ENCODE data around the gene CLASP1. TPM values are rescaled to one million over a fixed set of nuclear protein-coding genes. Genes with fewer than 3 reads are reported as not detected.

CLASP1 gene
- total and polyA plus RNA-seq, 2 of the 8 experiments (the other 6 are each of a cell fraction or from before 2014, with no cell fraction given): 7.3 to 53.9 TPM

DNA sequence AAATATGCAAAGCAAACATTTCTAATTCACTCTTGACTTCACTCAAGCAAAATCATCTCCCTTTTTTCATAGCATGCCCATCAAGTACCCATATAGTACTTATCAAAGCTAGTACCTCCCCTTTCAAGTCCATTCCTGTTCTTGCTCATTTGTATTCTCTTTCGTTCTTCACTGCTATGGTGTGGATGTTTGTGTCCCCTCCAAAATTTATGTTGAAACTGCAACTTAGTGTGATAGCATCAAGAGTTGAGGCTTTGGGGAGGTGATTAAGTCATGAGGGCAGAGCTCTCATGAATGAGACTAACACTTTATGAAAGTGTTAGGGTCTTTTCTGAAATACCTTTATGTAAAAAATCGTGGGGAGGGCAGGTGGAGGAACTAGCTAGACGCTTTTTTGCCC, 65.7 kb downstream of the CLASP1 start:
- Histone ChIP-seq H3K36me3 (ENCODE audit: control insufficient read depth in 2 of 4, insufficient read depth in 4 of 4, low read length in 3 of 4) (no peaks in the 10 kb centered on the region), H3K27ac (ENCODE audit: low read depth, low read length) (no peak overlapping the region; the same call in 1 of the 2 replicates), H3K27me3 (replicated peaks in 1 of 4; ENCODE audit: control insufficient read depth in 3 of 4, extremely low read depth in 1 of 4, insufficient read depth in 3 of 4, low read length in 3 of 4) (no peaks in the 10 kb centered on the region), H3K4me1 (replicated peaks in 1 of 4; ENCODE audit: control insufficient read depth in 3 of 4, insufficient read depth in 4 of 4, low read length in 3 of 4) (no peaks in the 10 kb centered on the region; a peak in 1 of 7 replicates), H3K79me2 (ENCODE audit: control insufficient read depth in 1 of 2, insufficient read depth in 2 of 2, low read length in 2 of 2) (peaks cover 0 to 37% of the 10 kb centered on the region in 2 experiments; a peak in 3 of 4 replicates), H3K9me3 (ENCODE audit: insufficient read depth in 2 of 2, low read depth in 1 of 2, low read length in 1 of 2) (no peaks in the 10 kb centered on the region), H3K56ac (replicated peaks; ENCODE audit: insufficient read length, low read depth, low read length) (no peak overlapping the region), H3K23ac (ENCODE audit: insufficient read length) (no peak overlapping the region), H3K4me3 (ENCODE audit: extremely low read depth in 1 of 4, insufficient read depth in 2 of 4, low read depth in 3 of 4, low read length in 4 of 4) (no peak overlapping the region), H2BK20ac (ENCODE audit: low read length) (no peak overlapping the region), H4K8ac (ENCODE audit: extremely low read depth, insufficient read depth, low read length) (no peak overlapping the region), H3K79me1 (ENCODE audit: low read depth, low read length) (peaks cover 7% of the 10 kb centered on the region), H3K4me2 (ENCODE audit: insufficient read depth in 1 of 2, low read depth in 2 of 2, low read length in 2 of 2) (no peak overlapping the region), H4K91ac (replicated peaks; ENCODE audit: insufficient read length, low read length) (no peak overlapping the region), H3K18ac (ENCODE audit: extremely low read depth, low read length) (no peak overlapping the region), H2BK15ac (ENCODE audit: low read length) (no peak overlapping the region), H3K9ac (replicated peaks in 1 of 4; ENCODE audit: extremely low read depth in 1 of 4, low read depth in 3 of 4, low read length in 3 of 4) (no peak overlapping the region), H2BK5ac (ENCODE audit: low read depth, low read length) (no peak overlapping the region), H2BK120ac (replicated peaks; ENCODE audit: low read depth, low read length) (no peak overlapping the region), H2AK5ac (ENCODE audit: low read depth, low read length) (no peak overlapping the region), H4K20me1 (replicated peaks in 1 of 2; ENCODE audit: control insufficient read depth in 1 of 2, insufficient read depth in 2 of 2, low read length in 2 of 2) (peaks cover 0 to 1% of the 10 kb centered on the region in 2 experiments), H3K4ac (replicated peaks; ENCODE audit: insufficient read length, low read depth, low read length) (no peak overlapping the region), H3K23me2 (ENCODE audit: low read depth, low read length) (no peaks in the 10 kb centered on the region), H2AFZ (ENCODE audit: low read length) (no peak overlapping the region), H3K14ac (ENCODE audit: insufficient read length) (no peak overlapping the region), H4K5ac (ENCODE audit: insufficient read length, low read depth, low read length) (no peak overlapping the region), H2BK12ac (ENCODE audit: low read depth, low read length) (no peak overlapping the region)
- CTCF ChIA-PET (ENCODE audit: partially characterized antibody): interaction anchor here (0.7 kb wide), 1 partner anchor 14 kb away, joined by 3 read pairs; no protein-coding TSS in a partner anchor
- POLR2A ChIA-PET (ENCODE audit: partially characterized antibody): interaction anchor here (1.2 kb wide), 1 partner anchor 27 kb away, joined by 3 read pairs; no protein-coding TSS in a partner anchor
- 79% methylated on average over 3 of the region's 3 CpGs; no CpG with 5 or more reads in 1 of the 2 experiments for WGBS, 2 experiments (ENCODE audit: extremely low coverage in 1 of 2, insufficient coverage in 1 of 2, insufficient read length in 1 of 2, insufficient replicate concordance in 2 of 2, low coverage in 1 of 2, low lambda C conversion rate in 2 of 2, missing lambda C conversion rate in 1 of 2)
- DNase-seq (ENCODE audit: low read depth in 1 of 2, low spot score in 2 of 2) (no peak), FAIRE-seq (no peak)
- no peak for TF ChIP-seq EZH2 (IDR thresholded peaks at IDR 0.05; ENCODE audit: low read depth, low read length, severe bottlenecking)
- no peak for TF ChIP-seq ZNF274 (IDR thresholded peaks at IDR 0.05; ENCODE audit: borderline replicate concordance, extremely low read depth, low read length)
- no peak for TF ChIP-seq SIN3A (conservative IDR thresholded peaks at IDR 0.05 in 1 of 2, IDR thresholded peaks at IDR 0.05 in 1 of 2; ENCODE audit: low read depth in 1 of 2, low read length in 2 of 2)
- no peak for TF ChIP-seq CHD2 (IDR thresholded peaks at IDR 0.05; ENCODE audit: low read length)
- no peak for TF ChIP-seq RAD21 (IDR thresholded peaks at IDR 0.05 in 1 of 2, conservative IDR thresholded peaks at IDR 0.05 in 1 of 2; ENCODE audit: low read depth in 2 of 2, low read length in 2 of 2)
- no peak for TF ChIP-seq RNF2 (IDR thresholded peaks at IDR 0.05; ENCODE audit: borderline replicate concordance, low read depth, low read length, missing control alignments, poor library complexity, severe bottlenecking)
- TF ChIP-seq KDM1A (IDR thresholded peaks at IDR 0.05; ENCODE audit: borderline replicate concordance, low read length): no peak
- TF ChIP-seq NRF1 (IDR thresholded peaks at IDR 0.05; ENCODE audit: low read depth, low read length): no peak
- TF ChIP-seq KDM5A (IDR thresholded peaks at IDR 0.05; ENCODE audit: low read length): no peak
- TF ChIP-seq SRF (IDR thresholded peaks at IDR 0.05; ENCODE audit: low read depth, low read length): no peak
- TF ChIP-seq CBX5 (IDR thresholded peaks at IDR 0.05; ENCODE audit: low read depth, low read length): no peak
- no peak for TF ChIP-seq CTBP2 (IDR thresholded peaks at IDR 0.05; ENCODE audit: borderline replicate concordance, insufficient read depth, insufficient read length, low read length)
- TF ChIP-seq HDAC6 (IDR thresholded peaks at IDR 0.05; ENCODE audit: low read depth, low read length): no peak

Measured in H1 (cell line).